Stimulated activated CD4-positive, alpha-beta T cell treated with anti-CD3 and anti-CD28 coated beads, Interleukin-1b, Interleukin-23, amount 100 ng/mL, for 48 hours (primary cell): ENCODE data around the gene POLD4.
"Not testable (repeated sequence)": the region's sequence is repeated elsewhere in the genome, so short reads cannot be mapped to it uniquely, and the experiment has no call there.

Experiments
- DNase-seq: peaks from one replicate; pipeline ENCODE4 v3.0.0-alpha.2; 2020

POLD4 gene

DNA sequence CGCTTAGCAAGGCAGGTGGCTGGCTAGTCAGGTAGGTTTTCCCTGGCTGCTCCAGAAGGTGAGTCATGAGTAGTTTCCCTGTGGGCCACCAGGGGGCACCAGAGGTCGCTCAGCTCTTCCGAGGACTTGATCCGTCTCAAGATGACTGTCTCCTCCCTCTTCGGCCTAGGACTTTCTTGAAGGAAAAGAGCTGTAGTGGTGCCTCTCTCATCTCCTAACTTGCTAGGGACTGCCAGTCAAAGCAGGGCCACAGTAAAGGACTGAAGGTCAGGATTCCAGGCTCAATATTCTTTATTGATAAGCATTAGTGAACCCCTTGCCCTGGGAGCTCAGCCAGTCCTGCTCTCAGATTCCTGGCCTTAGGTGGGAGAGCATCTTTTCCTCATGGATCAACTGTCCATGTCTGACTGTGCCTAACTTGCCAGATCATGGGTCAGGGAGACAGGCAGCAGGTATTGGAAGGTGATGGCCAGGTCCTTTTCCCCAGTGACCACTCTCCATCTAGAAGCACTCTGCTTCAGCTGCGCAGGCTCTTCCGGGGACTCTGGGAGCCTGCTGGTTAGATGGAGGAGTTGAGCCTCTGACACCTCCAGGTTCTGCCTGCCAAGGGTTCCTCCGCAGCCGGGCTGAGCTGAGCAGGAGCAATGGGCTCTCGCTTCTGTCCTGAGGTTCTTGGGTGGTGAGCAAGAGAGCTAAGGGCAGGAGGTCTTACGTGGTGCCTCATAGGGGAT is 1.9 kb downstream of the POLD4 start:
- peak; percentile 56 for DNase-seq

DNA sequence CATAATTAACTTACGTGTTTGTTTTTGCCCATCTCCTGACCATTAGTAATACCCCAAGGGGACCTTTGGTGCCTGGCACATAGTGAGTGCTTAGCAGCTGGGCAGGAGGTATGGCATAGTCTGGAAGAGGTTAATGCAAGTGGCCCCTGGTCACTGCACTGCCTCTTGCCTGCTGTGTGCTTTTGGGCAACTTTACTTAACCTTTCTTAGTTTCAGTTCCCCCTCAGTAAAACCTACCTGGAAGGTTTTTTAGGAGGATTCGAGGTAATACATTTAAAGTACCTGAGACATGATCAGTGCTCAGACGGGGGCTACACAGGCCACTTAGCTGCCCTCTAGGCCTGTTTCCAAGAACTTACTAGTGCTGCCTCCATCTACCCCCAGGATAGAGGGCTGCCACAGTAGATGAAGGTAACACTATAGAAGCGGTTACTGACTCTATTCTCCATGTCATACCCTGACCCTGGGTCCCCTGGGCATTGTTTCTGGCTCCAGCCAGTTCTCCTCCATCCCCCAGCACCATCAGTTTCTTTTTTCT is 3.3 kb downstream of the POLD4 start:
- no peak for DNase-seq

DNA sequence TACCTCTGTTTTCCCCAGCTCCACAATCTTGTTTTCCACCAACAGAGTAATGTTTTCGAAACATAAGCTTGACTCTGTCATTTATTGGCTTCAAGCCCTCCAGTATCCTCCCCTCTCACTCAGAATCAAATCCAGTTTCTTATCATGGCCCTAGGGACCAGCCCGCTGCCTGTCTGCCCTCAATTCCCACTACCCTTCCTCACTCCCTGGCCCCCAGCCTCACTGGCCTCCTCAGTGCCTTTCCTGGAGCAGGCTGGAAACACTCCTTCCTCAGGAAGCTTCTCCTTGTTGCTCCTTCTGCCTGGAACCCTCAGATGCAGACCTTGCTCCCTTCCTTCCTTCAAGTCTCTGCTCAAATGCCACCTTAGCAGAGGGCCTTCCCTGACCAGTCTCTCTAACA is 3.9 kb downstream of the POLD4 start:
- DNase-seq: no peak

DNA sequence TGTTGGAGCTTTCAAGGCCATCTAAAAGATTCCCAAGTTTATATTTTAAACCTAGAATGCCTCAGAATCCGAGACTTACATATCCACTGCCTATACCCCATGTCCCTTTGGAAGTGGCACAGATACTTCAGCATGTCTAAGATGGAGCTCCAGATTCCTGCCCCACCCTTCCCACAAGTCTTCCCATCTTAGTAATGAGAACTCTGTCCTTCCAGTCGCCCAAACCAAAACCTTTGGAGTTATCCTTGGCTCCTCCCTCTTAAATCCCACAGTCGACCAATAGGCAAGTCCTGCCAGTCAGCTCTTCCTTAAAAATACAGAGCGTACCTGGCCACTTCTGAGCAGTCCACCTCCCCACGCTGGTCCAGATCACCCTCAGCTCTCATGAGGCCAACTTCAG is 4.3 kb downstream of the POLD4 start:
- DNase-seq: no peak

DNA sequence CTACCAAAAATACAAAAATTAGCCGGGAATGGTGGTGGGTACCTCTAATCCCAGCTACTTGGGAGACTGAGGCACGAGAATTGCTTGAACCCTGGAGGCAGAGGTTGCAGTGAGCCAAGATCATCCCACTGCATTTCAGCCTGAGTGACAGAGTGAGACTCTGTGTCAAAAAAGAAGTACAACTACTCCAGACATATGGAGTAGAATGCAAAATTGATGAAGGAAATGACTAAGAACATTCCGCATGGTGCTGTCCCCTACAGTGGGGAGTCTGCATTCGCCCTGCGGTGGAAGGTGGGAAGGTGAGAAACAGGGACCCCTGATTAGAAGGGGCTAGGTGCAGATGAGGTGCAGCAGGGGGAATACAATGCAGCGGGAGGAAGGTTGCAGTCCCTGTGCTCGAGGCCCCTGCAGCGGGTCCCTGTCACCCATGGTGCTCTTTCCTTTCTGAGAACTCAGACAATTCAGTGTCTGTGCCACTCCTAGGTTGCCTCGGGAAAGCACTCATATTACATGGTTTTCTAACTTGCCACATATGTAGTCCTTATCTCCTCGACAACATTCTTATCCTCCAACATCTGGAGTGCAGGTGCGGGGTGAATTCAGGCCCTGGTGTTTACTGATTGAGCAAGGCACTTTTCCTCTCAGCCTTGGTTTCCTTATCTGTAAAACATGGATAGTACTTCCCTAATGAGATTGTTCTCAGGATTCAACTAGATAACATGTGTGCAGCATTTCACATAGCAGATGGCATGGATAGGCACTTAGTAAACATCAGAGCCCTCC is 5.2 kb downstream of the POLD4 start:
- DNase-seq: no peak

DNA sequence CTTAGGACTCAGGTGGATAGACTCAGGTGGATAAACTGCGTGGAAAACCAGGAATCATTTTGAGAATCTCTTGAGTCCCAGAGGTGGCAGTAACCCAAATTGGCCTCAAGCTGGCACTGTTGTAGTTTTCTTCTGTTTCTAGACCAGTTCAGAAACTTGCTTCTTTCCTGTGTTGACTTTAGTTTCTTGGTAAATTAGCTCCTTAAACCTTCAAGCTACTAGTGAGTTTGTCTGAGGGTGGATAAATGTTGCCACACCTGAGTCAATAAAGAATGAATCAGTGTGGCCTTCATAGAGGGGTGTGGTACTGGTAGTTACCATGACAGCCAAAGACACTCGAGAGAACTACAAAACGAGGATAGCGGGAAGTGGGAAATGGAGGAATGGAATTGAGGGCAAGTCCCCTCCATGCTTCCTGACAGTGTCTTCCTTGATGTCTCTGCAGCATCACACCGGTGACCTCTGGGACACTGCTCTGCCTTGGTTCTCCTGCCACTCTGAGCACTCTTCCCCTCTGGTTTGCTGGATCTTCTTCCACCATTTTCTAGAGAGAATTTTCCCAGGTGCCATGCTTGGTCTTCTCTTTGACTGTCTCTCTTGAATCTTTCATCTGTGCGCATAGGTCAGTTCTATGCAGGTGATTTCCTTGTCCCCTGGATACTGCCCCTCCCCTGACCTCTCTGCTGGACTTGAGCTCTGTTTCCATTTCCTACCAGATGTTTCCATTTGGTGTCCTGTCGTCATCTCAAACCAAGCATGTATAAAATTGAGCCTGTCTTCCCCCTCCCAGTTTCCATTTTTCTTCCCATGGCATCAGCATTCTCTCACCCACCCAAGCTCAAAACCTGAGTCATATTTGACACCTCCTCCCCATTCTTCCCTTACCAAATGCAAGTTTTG is 7.2 kb downstream of the POLD4 start:
- no peak for DNase-seq

DNA sequence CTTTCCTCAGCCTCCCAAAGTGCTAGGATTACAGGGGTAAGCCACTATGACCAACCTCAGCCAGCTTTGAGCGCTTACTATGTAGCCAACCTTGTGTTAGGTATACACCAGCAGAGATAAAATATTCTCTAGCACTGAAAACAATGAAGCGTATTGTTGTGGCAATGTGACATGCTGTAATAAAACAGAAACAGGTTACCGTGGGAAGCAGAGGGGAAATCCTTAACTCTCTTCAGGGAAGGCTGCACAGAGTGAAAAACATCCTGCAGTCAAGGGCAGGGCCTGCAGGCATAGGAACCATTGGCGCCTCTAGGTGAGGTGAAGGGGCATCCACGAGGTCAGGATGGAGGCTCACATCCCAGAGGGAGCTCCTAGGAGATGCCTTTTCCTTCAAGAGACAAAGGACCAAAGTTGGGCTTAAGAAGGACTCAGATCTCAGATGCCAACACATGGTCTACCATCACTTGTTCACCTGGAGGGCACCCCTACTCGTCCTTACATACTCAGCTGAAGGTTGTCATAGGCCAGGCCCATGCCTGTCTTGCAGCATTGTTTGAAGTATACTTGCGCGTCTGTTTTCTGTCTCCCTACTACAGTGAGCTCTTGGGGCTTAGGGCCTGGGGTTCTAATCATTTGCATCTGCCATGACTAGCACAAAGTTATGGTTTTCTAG is 8.0 kb downstream of the POLD4 start:
- DNase-seq: no peak

DNA sequence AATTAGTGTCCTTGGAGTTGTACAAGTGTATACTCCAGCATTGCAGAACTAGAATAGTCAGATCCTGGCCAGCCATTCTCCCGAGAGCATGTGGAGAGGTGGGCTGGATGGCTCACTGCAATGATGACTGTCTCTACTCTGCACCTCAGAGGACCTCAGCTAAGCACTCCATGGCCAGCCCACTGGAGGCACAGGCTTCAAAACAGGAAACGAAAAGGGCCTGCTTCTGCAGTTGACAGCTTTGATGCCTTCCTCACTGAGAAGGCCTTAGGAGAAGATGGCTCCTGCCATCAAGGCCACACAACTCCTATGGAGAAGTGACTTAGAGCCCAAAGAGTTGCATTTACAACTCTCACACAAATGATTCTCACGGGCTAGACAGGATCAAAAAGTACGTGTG is 9.1 kb downstream of the POLD4 start:
- no peak for DNase-seq

DNA sequence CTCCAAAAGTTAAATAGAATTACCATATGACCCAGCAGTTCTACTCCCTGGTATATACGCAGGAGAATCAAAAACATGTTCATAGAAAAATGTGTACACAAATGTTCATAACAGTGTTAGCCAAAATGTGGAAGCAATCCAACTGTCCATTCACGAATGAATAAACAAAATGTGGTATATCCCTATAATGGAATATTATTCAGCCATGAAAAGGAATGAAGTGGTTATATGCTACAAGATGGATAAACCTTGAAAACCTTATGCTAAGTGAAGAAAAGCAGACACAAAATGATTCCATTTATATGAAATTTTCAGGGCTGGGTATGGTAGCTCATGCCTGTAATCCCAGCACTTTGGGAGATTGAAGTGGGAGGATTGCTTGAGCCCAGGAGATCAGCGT is 16.1 kb downstream of the POLD4 start:
- no peak for DNase-seq

DNA sequence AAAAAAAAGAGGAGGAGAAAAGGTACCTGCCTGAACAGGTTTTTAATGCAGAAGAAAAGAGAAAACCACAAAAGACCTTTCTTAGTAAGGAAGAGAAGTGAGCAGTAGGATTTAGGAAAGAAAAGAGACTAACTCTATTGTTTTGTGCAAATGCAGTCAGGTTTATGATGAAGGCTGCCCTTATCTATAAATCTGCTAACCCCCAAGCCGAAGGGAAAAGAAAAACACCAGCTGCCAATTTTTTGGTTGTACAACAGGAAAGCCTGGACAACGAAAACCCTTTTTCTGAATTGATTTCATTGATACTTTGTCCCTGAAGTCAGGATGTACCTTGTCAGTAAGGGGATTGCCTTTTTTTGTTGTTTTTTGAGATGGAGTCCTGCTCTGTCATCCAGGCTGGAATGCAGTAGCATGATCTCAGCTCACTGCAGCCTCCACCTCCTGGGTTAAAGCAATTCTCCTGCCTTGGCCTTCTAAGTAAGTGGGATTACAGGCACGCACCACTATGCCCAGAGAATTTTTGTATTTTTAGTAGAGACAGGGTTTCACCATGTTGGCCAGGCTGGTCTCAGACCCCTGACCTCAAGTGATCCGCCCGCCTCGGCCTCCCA is 21.2 kb downstream of the POLD4 start:
- DNase-seq: no peak

DNA sequence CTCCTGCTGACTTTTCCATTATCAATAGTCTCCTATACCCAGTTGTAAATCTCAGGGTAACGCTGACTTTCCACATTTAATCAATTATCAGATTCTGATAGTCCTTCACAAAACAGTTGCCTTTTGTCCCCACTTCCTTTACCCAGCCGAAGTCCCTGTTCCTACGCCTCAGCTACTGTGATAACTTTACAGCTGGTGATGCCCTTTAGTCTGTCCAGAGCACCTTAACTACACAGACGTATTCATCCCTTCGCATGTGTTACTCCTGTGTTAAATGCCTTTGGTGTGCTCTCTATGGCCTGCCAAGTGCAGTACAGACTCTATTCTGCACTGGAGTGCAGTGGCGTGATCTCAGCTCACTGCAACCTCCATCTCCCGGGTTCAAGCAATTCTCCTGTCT is 29.8 kb downstream of the POLD4 start:
- no peak for DNase-seq

DNA sequence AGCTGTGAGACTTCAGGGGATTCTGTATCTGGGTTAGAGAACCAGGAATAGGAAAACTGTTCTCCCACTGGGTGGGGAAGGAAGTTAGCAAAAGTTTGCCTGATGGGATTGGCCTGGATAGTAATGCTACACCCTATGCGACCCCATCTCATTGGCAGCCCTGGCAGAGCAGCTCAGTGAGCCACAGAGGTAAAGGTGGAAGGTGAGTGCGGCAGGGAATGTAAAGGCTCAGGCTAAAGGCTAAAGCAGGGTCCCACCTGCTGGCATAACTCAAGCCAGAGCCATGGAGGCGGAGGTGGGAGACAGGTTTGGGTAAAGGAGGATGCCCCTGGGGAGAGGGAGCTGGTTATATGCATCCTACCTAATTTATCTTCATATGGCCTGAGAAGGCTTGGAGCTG is 31.3 kb downstream of the POLD4 start:
- no peak for DNase-seq

DNA sequence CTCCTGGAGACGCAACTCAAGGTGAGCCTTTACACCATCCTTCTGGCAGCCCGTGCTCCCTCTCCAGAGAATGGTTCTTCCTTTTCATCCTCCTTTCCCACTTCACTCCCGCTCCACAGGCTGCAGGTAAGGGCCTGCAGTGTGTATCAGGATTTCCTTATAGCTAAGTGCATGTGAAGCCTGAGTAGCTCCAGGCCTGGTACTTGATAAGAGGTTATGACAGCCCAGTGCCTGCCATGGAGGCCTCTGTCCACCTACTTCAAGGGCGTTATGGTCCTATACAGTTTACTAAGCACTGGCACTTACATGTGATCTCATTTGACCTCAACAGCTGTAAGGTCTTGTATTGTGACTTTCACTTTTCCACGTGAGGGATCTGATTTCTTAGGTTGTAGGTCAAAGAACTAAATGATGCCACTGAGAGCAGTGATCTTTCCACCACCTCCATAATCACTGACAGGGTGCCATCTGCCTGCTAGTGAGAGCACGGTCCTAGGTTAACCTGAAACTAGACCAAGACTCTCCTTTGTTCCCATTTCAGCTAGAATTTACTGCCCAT is 32.0 kb downstream of the POLD4 start:
- no peak for DNase-seq

DNA sequence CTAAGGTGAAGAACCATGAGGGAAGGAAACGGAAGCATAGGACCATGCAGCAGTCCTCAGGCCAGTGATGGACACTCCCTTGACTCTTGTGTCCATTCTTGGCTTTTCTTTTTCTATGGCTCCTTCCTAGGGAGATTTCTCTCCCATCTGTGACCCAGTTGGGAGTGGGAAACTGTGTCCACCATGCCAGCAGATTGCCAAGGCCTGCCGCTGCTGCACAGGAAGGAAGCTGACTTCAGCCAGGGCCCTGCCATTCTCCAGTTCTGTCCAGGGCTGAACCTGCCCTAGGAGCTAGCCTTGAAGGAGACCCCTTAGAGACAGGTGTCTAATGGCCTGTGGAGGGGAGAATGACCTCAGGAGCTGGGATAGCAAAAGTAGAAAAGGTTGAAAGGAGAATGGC is 32.7 kb downstream of the POLD4 start:
- no peak for DNase-seq

DNA sequence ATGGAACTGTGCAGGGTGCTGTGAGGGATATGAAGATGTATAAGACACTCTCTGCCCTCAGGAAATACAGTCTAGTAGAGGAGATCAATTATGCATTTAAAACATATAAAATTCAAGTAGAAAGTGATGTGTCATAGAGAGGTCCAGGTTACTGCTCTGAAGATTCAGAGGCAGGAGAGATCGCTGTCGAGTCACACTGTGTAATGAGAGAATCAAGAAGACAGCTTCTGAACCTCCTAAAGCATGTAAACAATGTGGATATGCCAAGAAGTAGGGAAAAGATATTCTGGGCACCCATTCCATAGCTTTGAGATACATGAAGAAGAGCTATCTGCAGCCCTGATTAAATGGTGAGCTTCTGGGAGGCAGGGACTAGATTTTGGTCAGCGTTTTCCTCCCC is 33.3 kb downstream of the POLD4 start:
- no peak for DNase-seq

DNA sequence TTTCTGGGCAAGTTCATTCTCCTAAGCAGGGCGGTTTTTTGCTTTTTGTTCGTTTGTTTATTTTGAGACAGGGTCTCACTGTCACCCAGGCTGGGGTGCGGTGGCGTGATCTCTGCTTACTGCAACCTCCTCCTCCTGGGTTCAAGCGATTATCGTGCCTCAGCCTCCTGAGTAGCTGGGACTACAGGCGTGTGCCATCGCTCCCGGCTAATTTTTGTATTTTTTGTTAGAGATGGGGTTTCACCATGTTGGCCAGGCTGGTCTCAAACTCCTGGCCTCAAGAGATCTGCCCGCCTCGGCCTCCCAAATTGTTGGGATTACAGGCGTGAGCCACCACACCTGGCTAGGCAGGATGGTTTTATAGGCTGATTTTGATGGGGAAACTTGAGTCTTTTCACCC is 34.5 kb downstream of the POLD4 start:
- not testable (repeated sequence) for DNase-seq

DNA sequence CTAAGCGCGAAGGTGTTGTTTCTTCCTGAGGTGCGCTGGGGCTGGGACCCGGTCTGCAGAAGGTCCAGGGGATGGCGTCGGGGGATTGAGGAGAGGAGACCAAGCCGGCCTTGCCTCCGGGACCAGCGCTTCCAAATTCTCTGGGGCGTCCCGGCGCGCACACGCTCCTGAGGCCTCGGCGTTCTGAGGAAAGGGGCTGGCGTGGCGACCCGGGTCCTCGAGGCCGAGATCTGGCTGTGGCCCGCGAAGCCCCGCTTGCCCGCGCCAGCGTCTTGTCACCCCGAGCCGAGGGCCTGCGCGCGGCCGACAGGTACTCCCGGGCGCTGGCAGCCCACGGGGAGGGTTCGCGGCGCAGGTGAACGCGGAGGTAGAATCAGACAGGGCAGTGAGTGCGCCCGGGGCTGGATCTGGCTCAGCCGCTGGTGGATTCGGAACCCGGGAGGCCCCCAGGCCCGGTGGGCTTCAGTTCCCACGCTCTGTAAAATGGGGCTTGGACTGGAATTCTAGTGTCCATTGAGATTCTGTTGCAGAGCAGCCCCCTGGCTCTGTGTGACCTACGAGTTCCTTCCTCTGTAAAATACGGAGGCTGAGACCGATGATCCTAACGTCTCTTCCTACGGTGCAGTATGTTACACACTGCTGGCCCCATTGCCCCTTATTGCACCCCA is 35.3 kb downstream of the POLD4 start:
- DNase-seq: no peak

DNA sequence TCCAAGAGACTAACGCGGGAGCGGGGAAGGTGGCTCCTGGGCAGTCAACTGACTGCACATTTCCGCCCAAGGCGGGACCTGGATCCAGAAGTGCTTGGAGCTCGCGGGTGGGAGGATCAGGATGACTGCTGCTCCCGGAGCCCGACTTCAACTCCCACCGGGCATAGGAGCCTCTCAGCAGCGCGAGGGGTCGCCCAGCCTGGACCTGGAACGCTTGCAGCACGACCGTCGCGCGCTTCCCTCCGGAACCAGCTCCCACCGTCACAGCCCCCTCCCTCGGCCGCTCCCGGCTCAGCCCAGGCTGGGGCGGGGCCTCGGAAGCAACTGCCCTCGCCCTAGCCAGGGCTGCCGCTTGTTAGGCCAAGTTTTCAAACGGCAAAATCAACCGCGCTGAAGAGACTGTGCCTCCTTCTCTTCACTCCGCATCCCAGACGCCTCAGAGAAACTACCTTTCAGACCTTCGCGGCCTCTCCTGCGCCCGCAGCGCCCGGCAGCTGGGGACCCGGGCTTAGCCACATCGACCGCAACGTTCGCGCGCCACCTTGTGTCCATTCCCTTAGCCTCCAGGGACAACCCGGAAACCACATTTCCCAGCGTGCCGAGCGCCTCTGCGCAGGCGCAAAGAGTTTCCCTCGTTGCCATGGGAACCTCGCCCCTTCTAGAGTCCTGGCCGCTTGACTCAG is 36.0 kb downstream of the POLD4 start:
- peak; percentile 98 for DNase-seq

DNA sequence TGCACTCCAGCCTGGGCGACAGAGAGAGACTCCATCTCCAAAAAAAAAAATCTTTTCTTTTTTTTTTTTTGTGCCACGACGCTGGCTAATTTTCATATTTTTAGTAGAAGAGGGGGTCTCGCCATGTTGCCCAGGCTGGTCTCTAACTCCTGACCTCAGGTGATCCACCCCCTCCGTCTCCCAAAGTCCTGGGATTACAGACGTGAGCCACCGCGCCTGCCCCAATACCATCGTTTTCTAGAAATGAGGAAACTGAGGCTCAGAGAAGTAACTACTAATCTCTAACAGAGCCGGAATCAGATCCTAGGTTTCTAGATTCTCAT is 36.5 kb downstream of the POLD4 start:
- no peak for DNase-seq

DNA sequence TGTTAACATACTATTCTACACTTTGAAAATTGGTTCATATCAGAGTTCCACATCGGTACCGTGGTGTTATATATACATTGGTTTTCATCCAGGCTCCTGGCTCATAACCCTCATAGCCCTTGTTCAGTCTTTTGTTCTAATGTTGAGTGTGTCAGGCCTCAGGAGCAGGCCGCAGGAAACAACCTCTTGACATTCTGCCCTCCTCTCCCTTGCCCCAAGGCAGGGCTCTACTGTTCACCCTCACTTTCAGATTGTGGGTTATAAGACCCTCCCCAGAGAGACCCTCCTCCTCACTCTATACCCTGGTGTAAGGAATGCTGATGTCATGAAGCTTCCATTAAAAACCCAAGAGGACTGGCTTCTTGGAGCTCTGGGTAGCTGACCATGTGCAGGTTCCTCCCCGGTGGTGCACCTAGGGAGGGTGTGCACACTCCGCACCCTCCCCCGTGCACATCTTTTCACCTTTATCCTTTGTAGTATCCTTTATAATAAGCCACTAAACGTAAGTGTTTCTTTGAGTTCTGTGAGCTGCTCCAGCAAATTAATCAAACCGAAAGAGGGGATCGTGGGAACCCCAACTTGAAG is 37.9 kb downstream of the POLD4 start:
- no peak for DNase-seq

DNA sequence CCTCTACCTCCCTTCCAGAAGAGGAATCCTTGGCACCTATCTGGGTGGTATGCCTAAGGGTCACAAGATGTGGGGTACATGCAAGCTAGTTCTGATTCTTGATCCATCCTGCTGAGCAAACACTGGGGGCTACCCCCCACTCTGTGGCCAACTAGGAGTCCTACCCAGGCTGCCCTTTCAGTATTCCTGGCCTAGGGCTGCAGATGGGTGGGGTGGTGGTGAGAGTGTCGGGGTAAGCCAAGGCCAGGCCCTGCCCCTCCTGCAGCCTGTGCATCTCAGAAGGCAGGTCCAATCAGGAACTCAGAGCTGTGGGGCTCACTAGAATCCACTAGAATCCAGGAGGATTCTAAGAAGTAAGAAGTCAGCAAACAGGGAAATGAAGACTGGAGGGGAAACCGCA is 39.1 kb downstream of the POLD4 start:
- no peak for DNase-seq
